Stomach smooth muscle (tissue), 2 donors: Measurements from ENCODE around the gene MEF2D.

Experiments
- H3K27ac ChIP-seq: one replicate; pipeline ENCODE4 v1.7.0; 2013; ENCODE audit warnings: mild to moderate bottlenecking, low read length, inconsistent platforms
- H3K27me3 ChIP-seq, 2 donors: one replicate each; pipeline ENCODE4 v1.7.0; 2013; ENCODE audit warnings: low read length in 2 of 2; ENCODE audit not compliant: insufficient read depth in 2 of 2, control insufficient read depth in 1 of 2
- H3K36me3 ChIP-seq, 2 donors: one replicate each; pipeline ENCODE4 v1.7.0; 2013; ENCODE audit warnings: low read length in 2 of 2; ENCODE audit not compliant: control insufficient read depth in 2 of 2, insufficient read depth in 2 of 2
- H3K4me1 ChIP-seq: one replicate; pipeline ENCODE4 v1.7.0; 2013; ENCODE audit warnings: low read length; ENCODE audit not compliant: control insufficient read depth, insufficient read depth
- H3K4me3 ChIP-seq, 2 donors: one replicate each; pipeline ENCODE4 v1.7.0; 2013; ENCODE audit warnings: low read length in 2 of 2
- H3K9ac ChIP-seq, 2 donors: one replicate each; pipeline ENCODE4 v1.7.0; 2013; ENCODE audit warnings: low read length in 2 of 2, mild to moderate bottlenecking in 1 of 2
- H3K9me3 ChIP-seq, 2 donors: one replicate each; pipeline ENCODE4 v1.7.0; 2013; ENCODE audit warnings: low read length in 2 of 2; ENCODE audit not compliant: control insufficient read depth in 2 of 2
- donor health status: healthy.
- donor health status: Pancreatic carcinoma.

MEF2D gene

DNA sequence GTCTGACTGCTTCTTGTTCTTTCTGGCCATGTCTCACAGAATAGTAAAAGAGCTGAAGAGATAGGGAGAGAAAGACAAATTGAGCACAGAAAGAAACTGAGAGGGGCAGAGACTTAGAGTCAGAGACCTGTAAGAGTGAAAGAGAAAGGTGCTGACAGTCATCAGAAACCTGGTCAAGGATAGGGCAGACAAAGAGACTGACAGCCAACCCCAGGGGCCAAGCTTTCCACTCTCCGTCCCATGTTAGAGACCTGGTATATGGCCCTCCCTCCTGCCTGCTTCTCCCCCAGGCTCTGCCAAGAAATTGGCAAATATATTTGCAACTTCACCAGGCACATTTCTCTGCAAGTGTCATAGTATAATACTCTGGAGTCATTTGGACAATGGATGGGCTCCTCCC is 67.0 kb downstream of the MEF2D start:
- peaks cover 18% of the 10 kb centered on the region for H3K4me1 ChIP-seq
- H3K9ac ChIP-seq: no peak overlapping the region
- peaks cover 77 to 94% of the 10 kb centered on the region in 2 donors for H3K27me3 ChIP-seq
- H3K4me3 ChIP-seq: no peak overlapping the region
- peaks cover 0 to 2% of the 10 kb centered on the region in 2 donors for H3K9me3 ChIP-seq
- no peaks in the 10 kb centered on the region for H3K36me3 ChIP-seq
- H3K27ac ChIP-seq: no peak overlapping the region

DNA sequence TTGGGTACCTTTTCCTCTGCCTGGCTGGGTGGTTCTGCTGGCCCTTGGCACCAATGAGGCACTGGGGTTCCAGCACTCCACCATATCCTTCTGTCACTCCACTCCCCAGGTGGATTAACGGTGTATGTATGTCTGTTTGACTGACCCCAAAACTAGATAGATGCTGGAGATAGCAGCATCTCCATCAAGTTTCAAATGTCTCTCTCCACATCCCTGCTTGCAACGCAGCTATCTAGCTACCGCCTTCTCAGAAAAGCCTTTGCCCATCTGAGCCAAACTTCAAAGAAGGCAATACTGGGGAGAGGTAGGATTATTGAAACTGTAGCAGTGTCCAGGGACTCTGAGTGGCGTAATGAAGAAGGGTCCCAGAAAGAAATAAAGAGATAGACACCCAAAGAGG is 67.5 kb downstream of the MEF2D start:
- Histone ChIP-seq H3K4me3 (no peak overlapping the region), H3K27me3 (peaks cover 82 to 94% of the 10 kb centered on the region in 2 donors), H3K9ac (no peak overlapping the region)

DNA sequence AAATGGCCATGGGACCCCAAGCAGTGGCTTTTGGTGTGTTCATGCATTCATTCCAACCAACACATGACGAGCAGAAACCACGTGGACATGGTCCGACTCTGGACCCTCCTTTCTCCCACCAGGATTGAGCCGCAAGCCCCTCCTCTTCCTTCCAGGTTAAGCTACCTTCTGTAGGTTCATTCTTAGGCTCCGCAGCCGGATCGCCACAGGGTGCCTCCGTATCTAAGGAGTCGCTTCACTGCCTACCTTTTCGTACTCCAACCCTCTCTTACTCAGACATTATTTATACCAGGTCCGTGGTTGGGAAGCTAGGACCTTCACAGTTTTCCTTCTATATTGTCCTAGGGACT is 67.9 kb downstream of the MEF2D start:
- H3K4me1 ChIP-seq: peaks cover 18% of the 10 kb centered on the region
- H3K9me3 ChIP-seq: peaks cover 0 to 2% of the 10 kb centered on the region in 2 donors
- no peak overlapping the region for H3K27ac ChIP-seq
- peaks cover 81 to 94% of the 10 kb centered on the region in 2 donors for H3K27me3 ChIP-seq
- H3K36me3 ChIP-seq: no peaks in the 10 kb centered on the region
- H3K4me3 ChIP-seq: no peak overlapping the region
- no peak overlapping the region for H3K9ac ChIP-seq

More for the DNA sequence above, 67.5 kb downstream of the MEF2D start:
- Histone ChIP-seq H3K27ac (no peak overlapping the region), H3K36me3 (no peaks in the 10 kb centered on the region), H3K9me3 (peaks cover 0 to 2% of the 10 kb centered on the region in 2 donors), H3K4me1 (peaks cover 18% of the 10 kb centered on the region)

DNA sequence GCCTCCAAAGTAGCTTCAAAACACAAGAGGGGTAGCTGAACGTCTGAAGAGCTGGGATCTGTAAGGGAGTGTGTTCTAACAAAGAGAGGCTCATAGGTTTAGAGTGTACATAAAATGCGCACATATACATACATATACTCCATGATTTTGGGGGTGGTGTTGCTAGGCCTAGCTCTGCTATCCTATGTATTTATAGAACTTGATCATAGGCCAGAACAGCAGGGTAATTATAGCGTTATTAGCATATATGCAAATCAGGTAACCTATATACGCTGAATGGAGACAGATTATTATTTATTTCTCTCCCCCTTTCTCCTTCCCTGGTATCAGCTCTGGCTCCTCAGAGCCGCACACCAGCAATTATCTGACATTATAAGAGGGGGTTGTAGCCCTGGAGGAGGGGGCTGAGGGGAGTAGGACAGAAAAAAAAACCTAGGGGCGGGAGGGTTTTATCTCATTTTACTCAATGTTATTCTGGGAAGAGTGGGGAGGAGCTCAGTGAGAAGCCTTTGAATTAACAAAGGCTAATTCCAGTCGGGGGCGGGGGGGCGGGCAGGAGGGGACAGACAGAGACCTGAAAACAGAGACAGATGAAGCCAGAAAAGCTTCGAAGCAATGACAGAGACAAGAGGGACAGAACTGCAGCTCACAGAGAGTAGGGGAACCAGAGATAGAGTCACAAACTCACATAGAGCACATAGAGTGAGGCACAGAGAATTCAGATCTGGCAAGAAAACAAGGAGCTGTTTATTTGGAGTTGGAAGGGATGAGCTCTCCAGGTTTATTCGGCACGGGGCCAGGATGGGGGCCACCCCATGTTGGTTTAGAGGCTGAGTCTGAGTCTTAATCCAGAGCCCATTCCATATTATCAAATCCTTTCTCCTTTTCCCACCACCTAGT is 68.6 kb downstream of the MEF2D start:
- Histone ChIP-seq H3K4me1 (peaks cover 18% of the 10 kb centered on the region), H3K27ac (no peak overlapping the region), H3K9ac (no peak overlapping the region), H3K4me3 (no peak overlapping the region), H3K9me3 (peaks cover 0 to 2% of the 10 kb centered on the region in 2 donors), H3K27me3 (peaks cover 76 to 88% of the 10 kb centered on the region in 2 donors), H3K36me3 (no peaks in the 10 kb centered on the region)

DNA sequence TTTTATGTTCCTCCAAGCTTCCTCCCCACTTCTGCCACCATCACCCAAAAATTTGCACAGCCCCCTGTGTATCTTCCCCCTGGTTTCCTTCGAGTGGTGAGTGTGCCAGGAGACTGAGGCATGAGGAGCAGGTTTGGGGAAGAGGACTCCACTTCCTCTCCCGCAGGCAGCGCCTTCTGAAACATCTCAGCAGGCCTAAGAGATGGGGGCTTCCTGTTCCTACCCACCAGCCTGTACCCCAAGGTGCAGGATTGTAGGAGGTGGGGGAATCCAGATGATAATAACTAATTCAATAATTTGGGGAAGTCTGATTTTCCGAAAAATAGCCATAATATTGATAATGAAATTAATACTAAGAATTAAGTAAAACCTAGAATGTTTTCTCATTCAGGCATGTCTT is 69.2 kb downstream of the MEF2D start:
- H3K4me1 ChIP-seq: peaks cover 12% of the 10 kb centered on the region
- H3K27ac ChIP-seq: no peak overlapping the region
- no peak overlapping the region for H3K4me3 ChIP-seq
- peaks cover 0 to 2% of the 10 kb centered on the region in 2 donors for H3K9me3 ChIP-seq
- no peak overlapping the region for H3K9ac ChIP-seq
- H3K27me3 ChIP-seq: peaks cover 74 to 83% of the 10 kb centered on the region in 2 donors
- no peaks in the 10 kb centered on the region for H3K36me3 ChIP-seq

DNA sequence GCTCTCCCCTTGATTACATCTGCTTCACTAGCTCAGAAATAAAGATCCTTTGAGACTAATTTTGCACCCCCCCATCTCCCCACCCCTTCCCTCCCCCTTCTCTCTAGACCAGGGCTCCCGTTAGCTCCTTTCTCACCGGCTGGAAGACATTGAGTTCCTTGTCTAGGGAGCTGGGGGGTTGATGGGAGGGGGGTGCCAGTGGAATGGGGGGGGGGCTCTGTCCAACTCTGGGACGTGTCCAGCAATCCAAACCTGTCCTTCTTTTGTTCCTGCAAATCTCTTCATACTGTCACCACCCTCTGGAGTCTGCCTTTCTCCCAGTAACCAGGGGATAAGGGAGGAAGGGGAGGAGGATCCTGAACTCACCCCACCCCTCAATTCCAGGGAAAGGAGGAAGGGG is 69.7 kb downstream of the MEF2D start:
- Histone ChIP-seq H3K4me3 (no peak overlapping the region), H3K9ac (no peak overlapping the region), H3K36me3 (no peaks in the 10 kb centered on the region), H3K27ac (no peak overlapping the region), H3K4me1 (peaks cover 7% of the 10 kb centered on the region), H3K27me3 (peaks cover 77 to 85% of the 10 kb centered on the region in 2 donors), H3K9me3 (peaks cover 0 to 2% of the 10 kb centered on the region in 2 donors)

DNA sequence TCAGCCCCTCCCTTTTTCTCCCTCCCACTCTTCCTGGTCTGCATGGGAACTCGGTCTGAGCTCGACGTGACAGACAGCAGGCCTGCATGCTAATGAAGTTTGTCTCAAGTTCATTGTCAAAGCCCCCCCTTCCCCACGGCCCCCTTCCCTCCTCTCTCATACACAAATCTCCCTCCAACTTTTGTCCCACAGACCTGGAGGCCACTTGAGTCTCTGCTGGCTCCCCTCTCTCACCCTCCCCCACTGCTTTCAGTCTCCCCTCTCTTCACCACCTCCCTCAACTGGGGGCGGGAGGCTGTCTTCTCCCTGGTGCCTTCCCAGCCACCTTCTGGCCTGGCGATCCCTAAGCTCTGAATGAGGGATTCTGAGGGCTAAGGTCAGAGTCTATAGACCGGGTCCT is 70.3 kb downstream of the MEF2D start:
- Histone ChIP-seq H3K36me3 (no peaks in the 10 kb centered on the region), H3K27me3 (peaks cover 77 to 80% of the 10 kb centered on the region in 2 donors), H3K9me3 (peaks cover 0 to 2% of the 10 kb centered on the region in 2 donors), H3K4me3 (no peak overlapping the region), H3K4me1 (peaks cover 3% of the 10 kb centered on the region), H3K27ac (no peak overlapping the region), H3K9ac (no peak overlapping the region)

DNA sequence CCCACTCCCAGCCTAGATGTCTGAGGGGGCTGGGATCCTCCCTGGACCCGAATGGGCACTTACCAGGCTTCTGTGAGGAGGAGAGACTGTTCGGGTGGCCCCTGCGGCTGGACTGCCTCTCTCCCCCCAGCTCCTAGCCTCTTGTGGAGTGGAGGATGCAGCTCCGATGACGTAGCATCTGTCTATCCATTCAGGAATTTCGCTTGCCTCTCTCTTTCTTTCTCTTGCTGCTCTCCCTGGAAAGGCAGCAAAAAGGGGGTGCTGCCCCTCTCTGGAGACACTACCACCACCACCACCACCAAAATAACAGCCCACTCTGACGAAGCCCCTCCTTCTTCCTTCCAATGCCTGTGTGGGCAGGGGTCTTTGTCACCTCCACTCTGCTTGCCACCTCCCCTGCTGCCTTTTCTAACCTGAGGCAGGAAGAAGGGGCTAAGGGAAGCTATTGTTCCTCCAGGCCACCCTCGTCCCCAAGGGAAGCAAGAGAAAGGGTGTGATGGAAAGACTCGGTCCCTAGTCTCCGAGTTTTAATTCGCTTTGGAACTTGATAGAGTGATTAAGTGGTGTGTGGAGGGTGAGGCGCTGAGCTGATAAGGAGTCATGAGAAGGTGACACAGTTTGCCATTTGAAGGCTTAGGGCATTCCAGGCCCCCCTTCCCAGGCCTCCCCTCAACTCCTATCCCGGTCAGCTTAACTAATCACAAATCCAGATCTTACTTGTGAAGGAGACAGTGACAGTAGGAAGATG is 71.1 kb downstream of the MEF2D start:
- Histone ChIP-seq H3K9me3 (peaks cover 0 to under 1% of the 10 kb centered on the region in 2 donors), H3K9ac (no peak overlapping the region), H3K36me3 (no peaks in the 10 kb centered on the region), H3K27me3 (peaks cover 74 to 75% of the 10 kb centered on the region in 2 donors), H3K4me1 (no peaks in the 10 kb centered on the region), H3K4me3 (no peak overlapping the region), H3K27ac (no peak overlapping the region)

DNA sequence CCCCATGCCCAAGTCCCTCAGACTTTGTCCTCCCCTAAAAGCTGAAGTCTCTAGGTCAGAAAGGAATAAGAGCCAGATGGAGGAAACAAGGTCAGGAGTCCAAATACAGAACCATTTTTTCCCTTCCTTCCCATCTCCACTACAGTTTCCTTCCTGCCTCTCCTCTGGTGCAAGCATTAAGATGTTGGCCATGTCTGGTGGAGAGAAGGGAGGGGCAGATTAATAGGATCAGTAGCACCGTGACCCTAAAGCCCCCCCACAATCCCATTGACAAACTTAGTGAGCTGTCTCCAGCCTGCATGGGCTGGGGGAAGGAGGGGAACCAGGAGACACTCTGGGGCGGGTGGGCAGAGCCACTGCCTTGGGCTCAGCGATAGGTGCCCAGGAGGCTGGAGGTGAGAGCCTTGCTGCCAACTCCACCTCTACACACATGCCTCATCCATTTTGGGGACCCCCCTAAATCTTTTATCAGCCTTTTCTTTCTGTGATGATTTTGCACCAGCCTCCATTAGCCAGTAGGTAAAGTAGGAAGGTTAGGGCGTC is 71.8 kb downstream of the MEF2D start:
- no peak overlapping the region for H3K9ac ChIP-seq
- H3K36me3 ChIP-seq: no peaks in the 10 kb centered on the region
- no peak overlapping the region for H3K4me3 ChIP-seq
- no peaks in the 10 kb centered on the region for H3K4me1 ChIP-seq
- no peak overlapping the region for H3K27ac ChIP-seq
- H3K9me3 ChIP-seq: no peaks in the 10 kb centered on the region
- H3K27me3 ChIP-seq: peaks cover 68 to 69% of the 10 kb centered on the region in 2 donors

DNA sequence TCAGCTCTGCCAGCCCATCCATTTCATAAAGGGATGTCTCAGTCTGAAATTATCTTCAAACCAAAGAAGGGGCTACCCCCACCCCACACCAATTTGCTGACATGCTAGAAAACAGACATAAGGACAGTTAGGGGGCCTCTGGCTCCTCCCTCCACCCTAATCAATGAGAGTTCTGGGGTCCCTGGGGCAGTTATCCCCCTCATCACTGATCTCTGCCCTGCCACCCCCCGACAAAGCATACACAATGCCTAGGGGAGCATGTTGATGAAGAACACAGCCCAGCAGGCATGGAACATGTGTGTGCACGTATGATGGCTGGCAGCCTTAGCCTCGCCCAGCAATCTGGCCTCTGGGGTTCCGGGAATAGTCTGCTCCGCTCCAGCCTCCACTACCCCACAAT is 72.6 kb downstream of the MEF2D start:
- H3K4me3 ChIP-seq: no peak overlapping the region
- peaks cover 63 to 64% of the 10 kb centered on the region in 2 donors for H3K27me3 ChIP-seq
- H3K36me3 ChIP-seq: no peaks in the 10 kb centered on the region
- H3K27ac ChIP-seq: no peak overlapping the region
- H3K9me3 ChIP-seq: no peaks in the 10 kb centered on the region
- H3K9ac ChIP-seq: no peak overlapping the region
- no peaks in the 10 kb centered on the region for H3K4me1 ChIP-seq
